Breast epithelium (tissue), 4 donors: ENCODE measurements around the gene EXOSC2. TPM values are rescaled to one million over a fixed set of nuclear protein-coding genes. Genes with fewer than 3 reads are reported as not detected.

Source experiments
- DNase-seq, 2 donors: peaks; one replicate each; pipeline ENCODE4 v3.0.0-alpha.2; 2019; ENCODE audit warnings: low spot score in 2 of 2
- H3K27ac ChIP-seq, 2 donors: fragments of 200-600 bp; sonication (generic) in 1 of 2; one replicate each; pipeline ENCODE4 v1.5.1; 2016 to 2019; ENCODE audit warnings: mild to moderate bottlenecking in 1 of 2
- H3K27me3 ChIP-seq, 2 donors: fragments of 200-600 bp; sonication (generic) in 1 of 2; one replicate each; pipeline versions ENCODE4 v1.5.1 to v1.6.0; 2017 to 2019; ENCODE audit warnings: control low read depth in 1 of 2, mild to moderate bottlenecking in 1 of 2
- H3K36me3 ChIP-seq: fragments of 200-600 bp; one replicate; pipeline ENCODE4 v1.5.1; 2019
- H3K4me1 ChIP-seq, 2 donors: fragments of 200-600 bp; sonication (generic); one replicate each; pipeline ENCODE4 v1.5.1; 2016 to 2019; ENCODE audit warnings: control low read depth in 1 of 2
- H3K4me3 ChIP-seq, 3 donors: fragments of 200-600 bp; sonication (generic); 1 replicate in 2 of 3; 2 replicates in 1 of 3; pipeline ENCODE4 v1.5.1; 2016 to 2019; ENCODE audit warnings: mild to moderate bottlenecking in 3 of 3, moderate library complexity in 2 of 3
- H3K9me3 ChIP-seq, 2 donors: fragments of 200-600 bp; sonication (generic) in 1 of 2; one replicate each; pipeline ENCODE4 v1.5.1; 2016 to 2019; ENCODE audit warnings: control low read depth in 1 of 2
- POLR2A ChIP-seq: fragments of 450-650 bp; IDR thresholded peaks from one replicate; pipeline ENCODE4 v1.6.1; 2016; ENCODE audit warnings: antibody characterized with exemption, mild to moderate bottlenecking, moderate library complexity
- POLR2AphosphoS5 ChIP-seq, 3 donors: sonication (generic); formaldehyde crosslinking; IDR thresholded peaks; one replicate each; pipeline ENCODE4 v1.6.1; 2017; ENCODE audit warnings: antibody characterized with exemption in 3 of 3
- intact Hi-C: fragments of 100-400 bp; cut with DNase I; formaldehyde crosslinking; loops from one replicate; pipeline ENCODE4 v1.15.1; 2023; ENCODE audit warnings: low total_unique reads
- total RNA-seq, 3 donors: library from RNA; depleted of rRNA; stranded (reverse); fragments of >200 nt; gene quantifications; one replicate each; pipeline ENCODE4 v1.1.0, GENCODE V29; 2016
- TF ChIP-seq, protein P1 (sequence below), 3 donors: fragments of 450-650 bp; IDR thresholded peaks; one replicate each; pipeline ENCODE4 v1.5.1; 2016 to 2017; ENCODE audit warnings: antibody characterized with exemption in 3 of 3, mild to moderate bottlenecking in 3 of 3, moderate library complexity in 3 of 3

The EXOSC2 gene
- total RNA-seq, 3 donors from 2014 or later, result 17.8 to 32.2 (median 30.2) TPM

DNA sequence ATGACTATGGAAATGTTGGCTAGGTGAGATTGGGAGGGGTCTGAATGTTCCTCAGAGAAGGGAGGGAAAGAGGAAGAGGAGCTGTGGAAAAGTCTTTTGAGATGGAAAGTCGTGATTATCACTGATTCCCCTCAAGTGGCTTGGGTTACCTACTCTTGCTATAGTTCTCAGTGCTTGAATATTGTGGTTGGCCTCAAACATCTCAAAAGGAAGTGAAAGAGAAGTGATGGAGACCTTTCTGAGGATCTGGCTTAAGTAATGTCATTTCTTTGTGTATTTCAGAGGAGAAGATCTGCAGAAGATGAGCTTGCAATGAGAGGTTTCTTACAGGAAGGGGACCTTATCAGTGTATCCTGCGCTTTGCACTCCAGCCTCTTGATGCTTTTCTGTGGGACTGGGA, 5.5 kb downstream of the EXOSC2 start:
- DNase-seq, result no peak
- intact Hi-C loops, result no loop called here
- H3K27me3 ChIP-seq, result no peaks in the 10 kb centered on the region
- H3K27ac ChIP-seq, result no peak overlapping the region
- TF ChIP-seq POLR2AphosphoS5 (IDR thresholded peaks at IDR 0.05), result no peak
- TF ChIP-seq, protein P1, sequence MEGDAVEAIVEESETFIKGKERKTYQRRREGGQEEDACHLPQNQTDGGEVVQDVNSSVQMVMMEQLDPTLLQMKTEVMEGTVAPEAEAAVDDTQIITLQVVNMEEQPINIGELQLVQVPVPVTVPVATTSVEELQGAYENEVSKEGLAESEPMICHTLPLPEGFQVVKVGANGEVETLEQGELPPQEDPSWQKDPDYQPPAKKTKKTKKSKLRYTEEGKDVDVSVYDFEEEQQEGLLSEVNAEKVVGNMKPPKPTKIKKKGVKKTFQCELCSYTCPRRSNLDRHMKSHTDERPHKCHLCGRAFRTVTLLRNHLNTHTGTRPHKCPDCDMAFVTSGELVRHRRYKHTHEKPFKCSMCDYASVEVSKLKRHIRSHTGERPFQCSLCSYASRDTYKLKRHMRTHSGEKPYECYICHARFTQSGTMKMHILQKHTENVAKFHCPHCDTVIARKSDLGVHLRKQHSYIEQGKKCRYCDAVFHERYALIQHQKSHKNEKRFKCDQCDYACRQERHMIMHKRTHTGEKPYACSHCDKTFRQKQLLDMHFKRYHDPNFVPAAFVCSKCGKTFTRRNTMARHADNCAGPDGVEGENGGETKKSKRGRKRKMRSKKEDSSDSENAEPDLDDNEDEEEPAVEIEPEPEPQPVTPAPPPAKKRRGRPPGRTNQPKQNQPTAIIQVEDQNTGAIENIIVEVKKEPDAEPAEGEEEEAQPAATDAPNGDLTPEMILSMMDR (IDR thresholded peaks at IDR 0.05), result no peak
- no peak for TF ChIP-seq POLR2A
- no peak overlapping the region for H3K4me3 ChIP-seq
- H3K4me1 ChIP-seq, result peaks cover 0 to 14% of the 10 kb centered on the region in 2 donors
- H3K9me3 ChIP-seq, result no peaks in the 10 kb centered on the region
- H3K36me3 ChIP-seq, result no peaks in the 10 kb centered on the region

DNA sequence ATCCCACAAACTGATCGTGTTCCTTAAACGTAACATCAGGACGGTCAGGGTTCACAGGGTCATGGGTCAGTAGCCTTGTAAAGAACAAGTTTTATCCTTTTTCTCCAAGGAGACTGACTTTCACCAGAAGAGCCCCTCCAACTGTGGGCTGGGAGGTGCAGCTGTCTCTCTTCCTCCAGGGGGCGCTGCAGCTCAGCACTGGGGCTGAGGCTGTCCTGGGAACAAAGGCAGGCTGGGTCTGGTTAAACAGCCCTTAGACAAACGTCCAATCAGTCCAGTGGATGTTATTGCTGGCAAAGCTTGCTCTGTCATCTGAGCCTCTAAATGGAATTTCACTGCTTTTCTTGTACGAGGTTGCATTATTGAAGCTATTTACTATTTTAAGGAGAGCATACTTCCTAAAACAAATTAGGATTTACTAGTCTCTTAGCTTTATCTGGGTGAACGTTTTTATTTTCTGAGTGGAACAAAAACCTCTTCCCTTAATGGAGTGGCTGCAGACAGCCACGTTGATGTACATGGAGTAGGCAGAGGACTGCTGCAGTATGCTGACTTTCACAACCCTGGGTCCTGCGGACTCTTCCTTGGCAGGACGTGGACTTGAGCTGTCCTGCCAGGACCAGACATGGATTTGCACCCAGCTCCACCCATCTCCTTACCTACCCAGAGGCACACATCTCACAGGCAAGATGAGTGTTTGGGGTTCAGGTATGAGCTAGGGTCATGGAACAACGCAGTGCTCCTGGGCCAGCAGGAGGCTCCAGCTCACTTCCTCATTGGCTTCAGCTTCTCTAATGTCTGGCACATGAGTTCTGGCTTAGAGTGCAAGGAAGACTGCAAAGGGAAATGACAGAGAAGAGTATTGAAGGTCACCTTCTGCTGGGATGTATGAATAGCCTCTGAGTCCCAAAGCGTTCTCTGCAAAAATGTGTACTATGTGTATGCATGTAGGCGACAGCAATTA, 7.8 kb downstream of the EXOSC2 start:
- H3K4me3 ChIP-seq, result no peak overlapping the region
- TF ChIP-seq POLR2AphosphoS5 (IDR thresholded peaks at IDR 0.05) (no peak), POLR2A (no peak)
- TF ChIP-seq, protein P1 (IDR thresholded peaks at IDR 0.05), result peak; percentile 61 to 77 (median 62)
- no peaks in the 10 kb centered on the region for H3K36me3 ChIP-seq
- H3K9me3 ChIP-seq, result no peaks in the 10 kb centered on the region
- no peaks in the 10 kb centered on the region for H3K27me3 ChIP-seq
- intact Hi-C loops, result loop anchor here (10.0 kb wide), 1 partner anchor 163 kb away; no protein-coding TSS in a partner anchor
- peak in 1 of 2 donors; percentile 51 for DNase-seq
- H3K4me1 ChIP-seq, result no peaks in the 10 kb centered on the region
- no peak overlapping the region for H3K27ac ChIP-seq

DNA sequence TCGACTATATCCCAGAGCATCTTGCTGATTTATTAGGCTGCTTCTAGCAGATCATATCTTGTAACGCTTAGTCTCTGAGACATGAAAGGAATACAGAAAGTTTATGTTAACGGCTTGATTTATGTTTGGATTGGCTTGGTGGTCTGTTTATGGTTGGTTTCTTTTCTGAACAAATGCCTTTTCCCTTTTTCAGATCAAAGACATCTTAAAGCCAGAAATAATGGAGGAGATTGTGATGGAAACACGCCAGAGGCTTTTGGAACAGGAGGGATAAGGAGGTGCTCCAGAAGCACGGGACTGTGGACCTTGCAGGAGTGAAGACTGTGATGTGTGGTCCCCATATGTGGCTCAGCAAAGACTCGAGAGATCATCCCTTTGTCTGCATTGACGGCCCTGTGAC, 9.9 kb downstream of the EXOSC2 start:
- H3K36me3 ChIP-seq, result no peaks in the 10 kb centered on the region
- intact Hi-C loops, result loop anchor here (10.0 kb wide), 1 partner anchor 161 kb away; no protein-coding TSS in a partner anchor
- no peak for TF ChIP-seq POLR2A
- TF ChIP-seq, protein P1 (IDR thresholded peaks at IDR 0.05), result no peak
- TF ChIP-seq POLR2AphosphoS5 (IDR thresholded peaks at IDR 0.05), result no peak
- no peak for DNase-seq
- H3K27ac ChIP-seq, result no peak overlapping the region
- H3K9me3 ChIP-seq, result no peaks in the 10 kb centered on the region
- no peaks in the 10 kb centered on the region for H3K4me1 ChIP-seq
- no peak overlapping the region for H3K4me3 ChIP-seq
- no peaks in the 10 kb centered on the region for H3K27me3 ChIP-seq

DNA sequence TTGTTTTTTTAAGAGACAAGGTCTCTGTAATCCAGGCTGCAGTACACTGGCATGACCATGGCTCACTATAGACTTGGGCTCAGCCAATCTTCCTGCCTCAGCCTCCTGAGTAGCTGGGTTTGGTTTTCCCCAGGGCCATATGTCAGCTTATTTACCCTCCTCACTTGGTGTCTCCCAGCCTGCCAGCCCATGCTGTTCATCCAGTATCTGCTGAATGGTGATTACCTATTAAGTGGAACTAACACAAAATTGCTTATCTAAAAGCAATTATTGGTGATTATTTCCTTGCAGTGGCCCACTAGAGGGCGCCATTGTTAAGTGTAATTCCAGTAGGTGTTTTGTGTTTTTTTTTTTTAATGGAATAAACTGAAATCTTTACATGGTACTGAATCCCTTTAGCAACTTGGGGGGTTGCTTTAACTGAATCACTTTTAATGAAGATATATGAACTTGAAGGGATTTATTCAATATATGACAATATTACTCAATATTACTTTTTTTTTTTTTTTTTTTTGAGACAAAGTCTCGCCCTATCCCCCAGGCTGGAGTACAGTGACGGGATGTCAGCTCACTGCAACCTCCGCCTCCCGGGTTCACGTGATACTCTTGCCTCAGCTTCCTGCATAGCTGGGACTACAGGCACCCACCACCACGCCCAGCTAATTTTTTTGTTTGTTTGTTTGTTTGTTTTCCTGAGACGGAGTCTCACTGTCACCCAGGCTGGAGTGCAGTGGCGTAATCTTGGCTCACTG, 13.8 kb downstream of the EXOSC2 start:
- no peaks in the 10 kb centered on the region for H3K9me3 ChIP-seq
- H3K4me3 ChIP-seq, result no peak overlapping the region
- no peaks in the 10 kb centered on the region for H3K36me3 ChIP-seq
- H3K27me3 ChIP-seq, result no peaks in the 10 kb centered on the region
- intact Hi-C loops, result loop anchor here (10.0 kb wide), 1 partner anchor 157 kb away; no protein-coding TSS in a partner anchor
- TF ChIP-seq POLR2AphosphoS5 (IDR thresholded peaks at IDR 0.05), result no peak
- TF ChIP-seq, protein P1 (IDR thresholded peaks at IDR 0.05), result peak in 2 of 3 donors; percentile 53 to 70
- H3K27ac ChIP-seq, result no peak overlapping the region
- no peak for DNase-seq
- no peaks in the 10 kb centered on the region for H3K4me1 ChIP-seq
